Ovary (tissue), 9 donors: ENCODE results near the gene ATAT1. TPM values are rescaled to one million over a fixed set of nuclear protein-coding genes. Genes with fewer than 3 reads are reported as not detected.

Source experiments
- DNase-seq, 5 donors: peaks; one replicate each; pipeline ENCODE4 v3.0.0-alpha.2; 2019 to 2020
- H3K27ac ChIP-seq, 2 donors: fragments of 200-600 bp; one replicate each; pipeline versions ENCODE4 v1.5.1 to v1.8.0; 2019 to 2022
- H3K27me3 ChIP-seq: fragments of 200-600 bp; one replicate; pipeline ENCODE4 v1.8.0; 2022
- H3K36me3 ChIP-seq: fragments of 200-600 bp; sonication (generic); one replicate; pipeline ENCODE4 v1.5.1; 2019
- H3K4me1 ChIP-seq: one replicate; pipeline ENCODE4 v1.8.1; 2013; ENCODE audit warnings: mild to moderate bottlenecking, moderate library complexity; ENCODE audit not compliant: insufficient read depth
- H3K4me3 ChIP-seq: fragments of 200-600 bp; sonication (generic); one replicate; pipeline ENCODE4 v1.5.1; 2017
- H3K9me3 ChIP-seq, 2 donors: fragments of 200-600 bp in 1 of 2; sonication (generic) in 1 of 2; one replicate each; pipeline versions ENCODE4 v1.5.1 to v1.8.1; 2013 to 2019; ENCODE audit warnings: mild to moderate bottlenecking in 1 of 2, moderate library complexity in 1 of 2
- CTCF ChIP-seq, 3 donors: fragments of 450-650 bp in 2 of 3; fragments of 200-600 bp in 1 of 3; IDR thresholded peaks; one replicate each; pipeline versions ENCODE4 v1.5.1 to v1.8.0; 2016 to 2022; ENCODE audit warnings: antibody characterized with exemption in 3 of 3, mild to moderate bottlenecking in 1 of 3
- EP300 ChIP-seq: sonication (generic); formaldehyde crosslinking; IDR thresholded peaks from one replicate; pipeline ENCODE4 v1.6.1; 2017; ENCODE audit warnings: antibody characterized with exemption
- POLR2A ChIP-seq: fragments of 450-650 bp; IDR thresholded peaks from one replicate; pipeline ENCODE4 v1.6.1; 2017; ENCODE audit warnings: antibody characterized with exemption, mild to moderate bottlenecking, moderate library complexity
- WGBS, 3 donors: extraction: QIAGEN DNeasy Blood & Tissue Kit in 1 of 3; methylation state at CpG; one replicate each; pipeline versions ENCODE4 v1.1.5 to v1.1.7; 2013 to 2017; 5-methylcytosine and 5-hydroxymethylcytosine counted together
- intact Hi-C, 4 donors: fragments of 100-400 bp; cut with DNase I; formaldehyde crosslinking; loops; one replicate each; pipeline versions ENCODE4 v1.11.0 to v1.15.1; 2022 to 2023
- polyA plus RNA-seq, 2 donors: library from polyadenylated mRNA; stranded (reverse); fragments of 200-250 nt in 1 of 2; fragments of 350-450 nt in 1 of 2; fragmentation: Illumina TruSeq in 1 of 2; extraction: RNeasy Lipid Tissue Mini Kit (QIAGEN cat#74804) in 1 of 2; gene quantifications; one replicate each; pipeline ENCODE4 v1.2.3, GENCODE V29; 2013 to 2014
- total RNA-seq, 7 donors: library from RNA; depleted of rRNA in 2 of 7; stranded (reverse); fragments of >200 nt in 2 of 7; fragmentation: NEBNext Ultra II Directional in 3 of 7; extraction: Animal tissue kit (Norgen Biotek cat#: 25700) in 3 of 7; gene quantifications; one replicate each; pipeline versions ENCODE4 v1.1.0 to v1.2.4, GENCODE V29; 2016 to 2023
- donor health status: DM: no; HTN: no; CAD: no; lungs with moderate emphysema.
- donor health status: DM: no; HTN: no; CAD: no.
- donor health status: Bipolar disorder and iron deficiency.
- donor health status: DM: yes; HTN: yes; CAD: no.
- donor health status: DM: no; HTN: no; CAD: no.
- donor health status: DM: yes; HTN: yes; CAD: no.

ATAT1 gene
- total and polyA plus RNA-seq, 9 donors: 5.6 to 20.5 (median 11.4) TPM

GRCh38 chr6:30635834-30636233, 9.2 kb downstream of the ATAT1 start:
- intact Hi-C loops: no loop called here
- no peak overlapping the region for H3K27ac ChIP-seq
- H3K9me3 ChIP-seq: no peaks in the 10 kb centered on the region
- no peaks in the 10 kb centered on the region for H3K27me3 ChIP-seq
- no peak for TF ChIP-seq EP300
- no peak for TF ChIP-seq CTCF (IDR thresholded peaks at IDR 0.05)
- no peak for TF ChIP-seq POLR2A
- DNase-seq: no peak
- no peaks in the 10 kb centered on the region for H3K4me1 ChIP-seq
- H3K4me3 ChIP-seq: no peak overlapping the region
- H3K36me3 ChIP-seq: no peaks in the 10 kb centered on the region
- WGBS, 3 donors: 95 to 98% (median 96%) methylated on average over 3 of the region's 3 CpGs

GRCh38 chr6:30640481-30640880, 13.8 kb downstream of the ATAT1 start:
- H3K36me3 ChIP-seq: no peaks in the 10 kb centered on the region

GRCh38 chr6:30641048-30641447, 14.4 kb downstream of the ATAT1 start:
- no peak for TF ChIP-seq CTCF (IDR thresholded peaks at IDR 0.05)
- TF ChIP-seq POLR2A: no peak
- TF ChIP-seq EP300: no peak
- H3K4me3 ChIP-seq: no peak overlapping the region
- intact Hi-C loops: no loop called here
- no peak overlapping the region for H3K27ac ChIP-seq
- H3K27me3 ChIP-seq: no peaks in the 10 kb centered on the region
- 83 to 100% (median 95%) methylated on average over 1 of the region's 1 CpG for WGBS, 3 donors
- H3K9me3 ChIP-seq: no peaks in the 10 kb centered on the region
- H3K4me1 ChIP-seq: no peaks in the 10 kb centered on the region
- no peaks in the 10 kb centered on the region for H3K36me3 ChIP-seq
- DNase-seq: no peak

More at GRCh38 chr6:30640481-30640880, 13.8 kb downstream of the ATAT1 start:
- TF ChIP-seq CTCF (IDR thresholded peaks at IDR 0.05): no peak
- no peak for TF ChIP-seq EP300
- no peak for TF ChIP-seq POLR2A
- intact Hi-C loops: no loop called here
- H3K4me1 ChIP-seq: no peaks in the 10 kb centered on the region
- no peak for DNase-seq
- 84 to 90% (median 89%) methylated on average over 10 of the region's 10 CpGs for WGBS, 3 donors
- no peaks in the 10 kb centered on the region for H3K27me3 ChIP-seq
- no peak overlapping the region for H3K27ac ChIP-seq
- no peak overlapping the region for H3K4me3 ChIP-seq
- no peaks in the 10 kb centered on the region for H3K9me3 ChIP-seq

- no peaks in the 10 kb centered on the region for H3K4me1 ChIP-seq
- WGBS, 3 donors: 92 to 98% (median 98%) methylated on average over 2 of the region's 2 CpGs
These were observed 17.0 kb downstream of the ATAT1 start for GRCh38 chr6:30643656-30644055.

More at GRCh38 chr6:30643656-30644055, 17.0 kb downstream of the ATAT1 start:
- Histone ChIP-seq H3K36me3 (no peaks in the 10 kb centered on the region), H3K27me3 (no peaks in the 10 kb centered on the region), H3K9me3 (no peaks in the 10 kb centered on the region), H3K27ac (no peak overlapping the region), H3K4me3 (no peak overlapping the region)
- DNase-seq: no peak
- TF ChIP-seq CTCF (IDR thresholded peaks at IDR 0.05): no peak
- intact Hi-C loops: no loop called here
